ENCODE results near the gene SSR3. TPM values are rescaled to one million over a fixed set of nuclear protein-coding genes. Genes with fewer than 3 reads are reported as not detected.

SSR3 gene
- total RNA-seq, 1 donor from 2014 or later, result 245 TPM

GRCh38 chr3:156548902-156549301 is 6.0 kb downstream of the SSR3 start:
- DNase-seq (ENCODE audit: low read depth) (no peak), FAIRE-seq (no peak)
- Histone ChIP-seq H3K4me3 (ENCODE audit: low read depth, low read length) (no peak overlapping the region), H3K27me3 (ENCODE audit: control insufficient read depth, insufficient read depth, low read length) (no peaks in the 10 kb centered on the region), H3K36me3 (ENCODE audit: control insufficient read depth, insufficient read depth, low read length) (peaks cover 17% of the 10 kb centered on the region)
- no peak for TF ChIP-seq CTCF (IDR thresholded peaks at IDR 0.05; ENCODE audit: insufficient read depth, low read length, severe bottlenecking)

- Histone ChIP-seq H3K36me3 (ENCODE audit: control insufficient read depth, insufficient read depth, low read length) (peaks cover 18% of the 10 kb centered on the region), H3K4me3 (ENCODE audit: low read depth, low read length) (no peak overlapping the region), H3K27me3 (ENCODE audit: control insufficient read depth, insufficient read depth, low read length) (no peaks in the 10 kb centered on the region)
- DNase-seq (ENCODE audit: low read depth) (no peak), FAIRE-seq (no peak)
- TF ChIP-seq CTCF (IDR thresholded peaks at IDR 0.05; ENCODE audit: insufficient read depth, low read length, severe bottlenecking), result no peak
These were observed 6.8 kb downstream of the SSR3 start for GRCh38 chr3:156548041-156548687.

DNA sequence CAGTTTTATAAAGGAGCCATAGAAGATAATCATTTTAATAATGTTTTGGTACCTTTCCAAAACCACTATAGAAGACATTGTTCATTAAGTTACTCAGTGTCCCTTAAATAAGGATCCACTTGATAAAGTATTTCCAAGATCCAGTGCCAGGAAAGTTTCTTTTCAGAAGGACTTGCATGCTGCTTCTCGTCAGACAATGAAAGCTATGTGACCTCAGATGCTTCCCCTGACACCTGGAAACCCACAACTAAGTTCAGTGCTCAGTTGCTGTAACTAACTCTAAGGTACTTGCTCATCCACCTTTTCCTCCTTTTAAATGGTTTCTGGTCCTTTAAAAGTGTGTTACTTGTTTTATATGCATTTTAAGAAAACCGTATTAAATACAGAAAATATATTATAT is 7.3 kb downstream of the SSR3 start:
- no peak for FAIRE-seq
- Histone ChIP-seq H3K4me3 (ENCODE audit: low read depth, low read length) (no peak overlapping the region), H3K27me3 (ENCODE audit: control insufficient read depth, insufficient read depth, low read length) (no peaks in the 10 kb centered on the region), H3K36me3 (ENCODE audit: control insufficient read depth, insufficient read depth, low read length) (peaks cover 17% of the 10 kb centered on the region)
- DNase-seq (ENCODE audit: low read depth), result peak; percentile 58
- no peak for TF ChIP-seq CTCF (IDR thresholded peaks at IDR 0.05; ENCODE audit: insufficient read depth, low read length, severe bottlenecking)

GRCh38 chr3:156543043-156543555 is 11.8 kb downstream of the SSR3 start:
- Histone ChIP-seq H3K4me3 (ENCODE audit: low read depth, low read length) (no peak overlapping the region), H3K27me3 (ENCODE audit: control insufficient read depth, insufficient read depth, low read length) (no peaks in the 10 kb centered on the region), H3K36me3 (ENCODE audit: control insufficient read depth, insufficient read depth, low read length) (peaks cover 11% of the 10 kb centered on the region)
- TF ChIP-seq CTCF (IDR thresholded peaks at IDR 0.05; ENCODE audit: insufficient read depth, low read length, severe bottlenecking), result no peak
- no peak for FAIRE-seq
- DNase-seq (ENCODE audit: low read depth), result no peak

GRCh38 chr3:156542101-156543042 is 12.5 kb downstream of the SSR3 start:
- FAIRE-seq (no peak), DNase-seq (ENCODE audit: low read depth) (no peak)
- no peaks in the 10 kb centered on the region for H3K27me3 ChIP-seq (ENCODE audit: control insufficient read depth, insufficient read depth, low read length)
- no peak overlapping the region for H3K4me3 ChIP-seq (ENCODE audit: low read depth, low read length)
- TF ChIP-seq CTCF (IDR thresholded peaks at IDR 0.05; ENCODE audit: insufficient read depth, low read length, severe bottlenecking), result no peak
- peaks cover 10% of the 10 kb centered on the region for H3K36me3 ChIP-seq (ENCODE audit: control insufficient read depth, insufficient read depth, low read length)

Measured in bronchial epithelial cell (primary cell).